ENCODE measurements around the gene SSPN.

The SSPN gene

GRCh38 chr12:26195250-26195640 lies at the start of gene SSPN:
Gene SSPN, plus strand, starts transcription at chr12:26195573. Its CDS starts 100 bp downstream, at chr12:26195673.
- DNase-seq (ENCODE audit: low read depth, low spot score): no peak

GRCh38 chr12:26148291-26148690 lies 47.1 kb upstream of the SSPN start:
- no peak for DNase-seq (ENCODE audit: low read depth, low spot score)

- DNase-seq (ENCODE audit: low read depth, low spot score): no peak
Observed at GRCh38 chr12:26149968-26150500, 45.3 kb upstream of the SSPN start.

GRCh38 chr12:26150736-26151450 lies 44.5 kb upstream of the SSPN start:
- no peak for DNase-seq (ENCODE audit: low read depth, low spot score)

- no peak for DNase-seq (ENCODE audit: low read depth, low spot score)
Observed at GRCh38 chr12:26152507-26153102, 42.8 kb upstream of the SSPN start.

GRCh38 chr12:26153421-26154154 lies 41.8 kb upstream of the SSPN start:
- DNase-seq (ENCODE audit: low read depth, low spot score): no peak

GRCh38 chr12:26156201-26156871 lies 39.0 kb upstream of the SSPN start:
- no peak for DNase-seq (ENCODE audit: low read depth, low spot score)

GRCh38 chr12:26157001-26157400 lies 38.4 kb upstream of the SSPN start:
- no peak for DNase-seq (ENCODE audit: low read depth, low spot score)

GRCh38 chr12:26158078-26158764 lies 37.2 kb upstream of the SSPN start:
- no peak for DNase-seq (ENCODE audit: low read depth, low spot score)

GRCh38 chr12:26162174-26162573 lies 33.2 kb upstream of the SSPN start:
- no peak for DNase-seq (ENCODE audit: low read depth, low spot score)

GRCh38 chr12:26162905-26163304 lies 32.5 kb upstream of the SSPN start:
- no peak for DNase-seq (ENCODE audit: low read depth, low spot score)

GRCh38 chr12:26164118-26164517 lies 31.3 kb upstream of the SSPN start:
- DNase-seq (ENCODE audit: low read depth, low spot score): no peak

- DNase-seq (ENCODE audit: low read depth, low spot score): no peak
Observed at GRCh38 chr12:26172013-26172412, 23.4 kb upstream of the SSPN start.

GRCh38 chr12:26172539-26172938 lies 22.8 kb upstream of the SSPN start:
- DNase-seq (ENCODE audit: low read depth, low spot score): no peak

GRCh38 chr12:26172946-26173552 lies 22.3 kb upstream of the SSPN start:
- no peak for DNase-seq (ENCODE audit: low read depth, low spot score)

- no peak for DNase-seq (ENCODE audit: low read depth, low spot score)
Observed at GRCh38 chr12:26176725-26177124, 18.6 kb upstream of the SSPN start.

GRCh38 chr12:26177283-26177682 lies 18.1 kb upstream of the SSPN start:
- no peak for DNase-seq (ENCODE audit: low read depth, low spot score)

GRCh38 chr12:26179826-26180225 lies 15.5 kb upstream of the SSPN start:
- DNase-seq (ENCODE audit: low read depth, low spot score): no peak

- DNase-seq (ENCODE audit: low read depth, low spot score): no peak
Observed at GRCh38 chr12:26182377-26182776, 13.0 kb upstream of the SSPN start.

- no peak for DNase-seq (ENCODE audit: low read depth, low spot score)
Observed at GRCh38 chr12:26185532-26186320, 9.6 kb upstream of the SSPN start.
